ENCODE data around the gene NRSN2. TPM values are rescaled to one million over a fixed set of nuclear protein-coding genes. Genes with fewer than 3 reads are reported as not detected.

NRSN2 gene
- total and polyA plus RNA-seq, 8 donors: 31.9 to 41.5 (median 37.1) TPM

GRCh38 chr20:356745-357144, 9.8 kb downstream of the NRSN2 start:
- DNase-seq: no peak
- no peak for TF ChIP-seq CTCF (IDR thresholded peaks at IDR 0.05)
- H3K27ac ChIP-seq: no peak overlapping the region
- no peaks in the 10 kb centered on the region for H3K36me3 ChIP-seq
- no peak overlapping the region for H3K4me3 ChIP-seq
- intact Hi-C loops (cut with DNase I): no loop called here
- no peak for ATAC-seq
- no peaks in the 10 kb centered on the region for H3K9me3 ChIP-seq
- no peaks in the 10 kb centered on the region for H3K27me3 ChIP-seq
- H3K4me1 ChIP-seq: peaks cover 0 to 15% of the 10 kb centered on the region in 2 donors

- no peaks in the 10 kb centered on the region for H3K36me3 ChIP-seq
- peak; percentile 13 for ATAC-seq
- no peak for TF ChIP-seq CTCF (IDR thresholded peaks at IDR 0.05)
- DNase-seq: no peak
- intact Hi-C loops (cut with DNase I): no loop called here
- H3K4me3 ChIP-seq: no peak overlapping the region
- H3K27ac ChIP-seq: peak overlapping the region in 1 of 2 donors; percentile 46
- no peaks in the 10 kb centered on the region for H3K9me3 ChIP-seq
- H3K27me3 ChIP-seq: no peaks in the 10 kb centered on the region
- peaks cover 0 to 31% of the 10 kb centered on the region in 2 donors for H3K4me1 ChIP-seq
Observed at GRCh38 chr20:358891-359555, 12.1 kb downstream of the NRSN2 start.

- no peak for ATAC-seq
- no peak overlapping the region for H3K27ac ChIP-seq
- peaks cover 0 to 33% of the 10 kb centered on the region in 2 donors for H3K4me1 ChIP-seq
- intact Hi-C loops (cut with DNase I): no loop called here
- DNase-seq: no peak
- no peaks in the 10 kb centered on the region for H3K9me3 ChIP-seq
- H3K4me3 ChIP-seq: no peak overlapping the region
- H3K27me3 ChIP-seq: no peaks in the 10 kb centered on the region
- TF ChIP-seq CTCF (IDR thresholded peaks at IDR 0.05): no peak
- no peaks in the 10 kb centered on the region for H3K36me3 ChIP-seq
Observed at GRCh38 chr20:361561-361960, 14.7 kb downstream of the NRSN2 start.

GRCh38 chr20:362271-363254, 15.7 kb downstream of the NRSN2 start:
- intact Hi-C loops (cut with DNase I): no loop called here
- H3K4me3 ChIP-seq: no peak overlapping the region
- peaks cover 0 to 33% of the 10 kb centered on the region in 2 donors for H3K4me1 ChIP-seq
- DNase-seq (peak; percentile 78 to 93 (median 90)), ATAC-seq (peak; percentile 76)
- H3K36me3 ChIP-seq: no peaks in the 10 kb centered on the region
- no peak overlapping the region for H3K27ac ChIP-seq
- H3K9me3 ChIP-seq: no peaks in the 10 kb centered on the region
- TF ChIP-seq CTCF (IDR thresholded peaks at IDR 0.05): peak in 1 of 2 donors; percentile 51
- H3K27me3 ChIP-seq: no peaks in the 10 kb centered on the region

Data from left lung (tissue), 10 donors.